WTC11 (cell line): Measurements from ENCODE around the gene ECI1. TPM values are rescaled to one million over a fixed set of nuclear protein-coding genes. Genes with fewer than 3 reads are reported as not detected.

Source experiments
- ATAC-seq: fragments of 200-7000 bp; cut with Tn5 transposase; 2 replicates; pipeline ENCODE4 v1.10.0; 2021; ENCODE audit warnings: mild to moderate bottlenecking, moderate library complexity
- CTCF ChIA-PET: fragments of 300-600 bp; sonication (Branson Sonifier 250); formaldehyde crosslinking; loops from one replicate; lab custom pipeline; 2021; ENCODE audit warnings: antibody characterized with exemption; lab: Charles Lee
- POLR2A ChIA-PET: fragments of 350-600 bp; sonication (Branson Sonifier 250); formaldehyde crosslinking; loops from one replicate; lab custom pipeline; 2021; ENCODE audit warnings: antibody characterized with exemption; lab: Charles Lee
- DNase-seq: peaks from one replicate; pipeline ENCODE4 v3.0.0; 2021; ENCODE audit warnings: low spot score
- H3K27ac Mint-ChIP-seq: 2 replicates; pipeline ENCODE4 v1.8.0; 2021; ENCODE audit warnings: mixed read lengths
- H3K27me3 Mint-ChIP-seq: 2 replicates; pipeline ENCODE4 v1.8.0; 2021; ENCODE audit warnings: low read depth, mild to moderate bottlenecking, moderate library complexity, mixed read lengths
- H3K36me3 Mint-ChIP-seq: 2 replicates; pipeline ENCODE4 v1.8.0; 2021; ENCODE audit warnings: mixed read lengths
- H3K4me1 Mint-ChIP-seq: 2 replicates; pipeline ENCODE4 v1.8.0; 2022; ENCODE audit warnings: mixed read lengths
- H3K4me3 Mint-ChIP-seq: 2 replicates; pipeline ENCODE4 v1.8.0; 2021; ENCODE audit warnings: mild to moderate bottlenecking, moderate library complexity, mixed read lengths
- H3K9me3 Mint-ChIP-seq: 2 replicates; pipeline ENCODE4 v1.8.0; 2021; ENCODE audit warnings: mixed read lengths
- CREM ChIP-seq: sonication (generic); formaldehyde crosslinking; IDR thresholded peaks from 2 replicates; pipeline ENCODE4 v1.8.1; 2022; ENCODE audit warnings: mild to moderate bottlenecking, missing genetic modification reagents, moderate library complexity
- ELF4 ChIP-seq: sonication (generic); formaldehyde crosslinking; IDR thresholded peaks from 2 replicates; pipeline ENCODE4 v1.8.1; 2022; ENCODE audit warnings: low read depth, mild to moderate bottlenecking, moderate library complexity, missing genetic modification reagents
- ESRRA ChIP-seq: sonication (generic); formaldehyde crosslinking; IDR thresholded peaks from 2 replicates; pipeline ENCODE4 v1.8.1; 2022; ENCODE audit warnings: mild to moderate bottlenecking, missing genetic modification reagents, borderline replicate concordance
- NFATC4 ChIP-seq: fragments of 250-450 bp; sonication (Bioruptor Pico); IDR thresholded peaks from 2 replicates; pipeline ENCODE4 v1.9.0; 2021; ENCODE audit warnings: mild to moderate bottlenecking
- NR2C2 ChIP-seq: sonication (generic); formaldehyde crosslinking; IDR thresholded peaks from 2 replicates; pipeline ENCODE4 v1.8.0; 2022; ENCODE audit warnings: mild to moderate bottlenecking, missing genetic modification reagents
- NR3C1 ChIP-seq: sonication (generic); formaldehyde crosslinking; conservative IDR thresholded peaks from 2 replicates; pipeline ENCODE4 v1.8.1; 2023; ENCODE audit warnings: low read depth, mild to moderate bottlenecking, missing genetic modification reagents
- RELA ChIP-seq: sonication (generic); formaldehyde crosslinking; IDR thresholded peaks from 2 replicates; pipeline ENCODE4 v1.8.1; 2022; ENCODE audit warnings: missing genetic modification reagents, mild to moderate bottlenecking, borderline replicate concordance
- RORB ChIP-seq: fragments of 250-450 bp; sonication (Bioruptor Pico); IDR thresholded peaks from 2 replicates; pipeline ENCODE4 v1.9.0; 2021; ENCODE audit warnings: mild to moderate bottlenecking
- TEAD1 ChIP-seq: sonication (generic); formaldehyde crosslinking; IDR thresholded peaks from 2 replicates; pipeline ENCODE4 v1.8.0; 2022; ENCODE audit warnings: mild to moderate bottlenecking, missing genetic modification reagents
- TEAD4 ChIP-seq: sonication (generic); formaldehyde crosslinking; IDR thresholded peaks from 2 replicates; pipeline ENCODE4 v1.8.0; 2022; ENCODE audit warnings: mild to moderate bottlenecking, missing genetic modification reagents
- TP53 ChIP-seq: sonication (generic); formaldehyde crosslinking; IDR thresholded peaks from 2 replicates; pipeline ENCODE4 v1.8.1; 2023; ENCODE audit warnings: mild to moderate bottlenecking, missing genetic modification reagents
- ZNF219 ChIP-seq: sonication (generic); formaldehyde crosslinking; IDR thresholded peaks from 2 replicates; pipeline ENCODE4 v1.8.0; 2023; ENCODE audit warnings: missing genetic modification reagents, mild to moderate bottlenecking, borderline replicate concordance
- ZNF416 ChIP-seq: fragments of 250-450 bp; sonication (Bioruptor Pico); IDR thresholded peaks from 2 replicates; pipeline ENCODE4 v1.9.0; 2021; ENCODE audit warnings: mild to moderate bottlenecking, inconsistent platforms
- ZNF671 ChIP-seq: fragments of 250-450 bp; sonication (Bioruptor Pico); IDR thresholded peaks from 2 replicates; pipeline ENCODE4 v1.8.0; 2021; ENCODE audit warnings: mild to moderate bottlenecking
- total RNA-seq: library from RNA; stranded (reverse); gene quantifications from 3 replicates; pipeline ENCODE4 v1.2.3, GENCODE V29; 2021
- TF ChIP-seq, protein P1 (sequence below): sonication (generic); formaldehyde crosslinking; IDR thresholded peaks from 2 replicates; pipeline ENCODE4 v1.8.0; 2022; ENCODE audit warnings: mild to moderate bottlenecking, missing genetic modification reagents
- TF ChIP-seq, protein P2 (sequence below): fragments of 250-450 bp; sonication (Bioruptor Pico); IDR thresholded peaks from 2 replicates; pipeline ENCODE4 v1.9.0; 2021; ENCODE audit warnings: mild to moderate bottlenecking, borderline replicate concordance
- TF ChIP-seq, protein P3 (sequence below): sonication (generic); formaldehyde crosslinking; IDR thresholded peaks from 2 replicates; pipeline ENCODE4 v1.8.0; 2022; ENCODE audit warnings: mild to moderate bottlenecking, missing genetic modification reagents

Gene ECI1
- total RNA-seq, 1 experiment from 2014 or later = 100 TPM

DNA sequence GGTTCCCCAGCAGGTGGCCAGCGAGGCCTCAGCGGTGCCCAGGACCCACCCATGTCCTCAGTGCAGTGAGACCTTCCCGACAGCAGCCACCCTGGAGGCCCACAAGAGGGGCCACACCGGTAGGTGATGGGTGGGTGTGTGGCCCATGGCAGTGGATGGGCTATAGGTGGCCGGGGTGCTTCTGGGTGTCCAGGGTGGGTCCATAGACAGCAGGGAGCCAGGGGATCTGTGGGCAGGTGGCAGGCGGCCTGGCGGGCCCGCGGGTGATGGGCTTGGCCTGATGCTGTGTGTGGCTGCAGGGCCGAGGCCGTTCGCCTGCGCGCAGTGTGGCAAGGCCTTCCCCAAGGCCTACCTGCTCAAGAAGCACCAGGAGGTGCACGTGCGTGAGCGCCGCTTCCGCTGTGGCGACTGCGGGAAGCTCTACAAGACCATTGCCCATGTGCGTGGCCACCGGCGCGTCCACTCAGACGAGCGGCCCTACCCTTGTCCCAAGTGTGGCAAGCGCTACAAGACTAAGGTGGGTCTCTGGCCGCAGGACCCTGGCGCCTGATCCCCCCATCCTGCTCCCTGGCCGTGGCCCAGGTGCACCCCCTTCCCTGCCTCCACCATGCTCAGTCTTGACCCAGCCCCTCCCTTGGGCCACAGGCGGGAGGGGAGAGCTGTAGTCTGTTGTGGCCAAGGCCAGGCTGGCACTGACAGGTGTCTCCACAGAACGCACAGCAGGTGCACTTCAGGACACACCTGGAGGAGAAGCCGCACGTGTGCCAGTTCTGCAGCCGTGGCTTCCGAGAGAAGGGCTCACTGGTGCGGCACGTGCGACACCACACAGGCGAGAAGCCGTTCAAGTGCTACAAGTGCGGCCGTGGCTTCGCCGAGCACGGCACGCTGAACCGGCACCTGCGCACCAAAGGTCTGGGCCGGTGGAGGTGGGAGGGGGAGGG is 17.2 kb downstream of the ECI1 start:
- no peak for ATAC-seq
- Mint-ChIP-seq H3K4me1 (no peaks in the 10 kb centered on the region), H3K36me3 (peaks cover 3% of the 10 kb centered on the region; the same call in 1 of the 2 replicates), H3K9me3 (no peaks in the 10 kb centered on the region), H3K27ac (no peak overlapping the region), H3K4me3 (no peak overlapping the region), H3K27me3 (peaks cover 16% of the 10 kb centered on the region)
- ChIA-PET CTCF (no interaction called here), POLR2A (interaction anchor here (0.6 kb wide), 1 partner anchor 1559 kb away, joined by 3 read pairs; no protein-coding TSS in a partner anchor)
- DNase-seq = no peak
- TF ChIP-seq ESRRA (CRISPR knock-in tag) (no peak), NR2C2 (CRISPR knock-in tag) (no peak), ZNF671 (CRISPR knock-in tag) (no peak)
- TF ChIP-seq, protein P1, sequence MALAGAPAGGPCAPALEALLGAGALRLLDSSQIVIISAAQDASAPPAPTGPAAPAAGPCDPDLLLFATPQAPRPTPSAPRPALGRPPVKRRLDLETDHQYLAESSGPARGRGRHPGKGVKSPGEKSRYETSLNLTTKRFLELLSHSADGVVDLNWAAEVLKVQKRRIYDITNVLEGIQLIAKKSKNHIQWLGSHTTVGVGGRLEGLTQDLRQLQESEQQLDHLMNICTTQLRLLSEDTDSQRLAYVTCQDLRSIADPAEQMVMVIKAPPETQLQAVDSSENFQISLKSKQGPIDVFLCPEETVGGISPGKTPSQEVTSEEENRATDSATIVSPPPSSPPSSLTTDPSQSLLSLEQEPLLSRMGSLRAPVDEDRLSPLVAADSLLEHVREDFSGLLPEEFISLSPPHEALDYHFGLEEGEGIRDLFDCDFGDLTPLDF (CRISPR knock-in tag) = no peak
- TF ChIP-seq, protein P2, sequence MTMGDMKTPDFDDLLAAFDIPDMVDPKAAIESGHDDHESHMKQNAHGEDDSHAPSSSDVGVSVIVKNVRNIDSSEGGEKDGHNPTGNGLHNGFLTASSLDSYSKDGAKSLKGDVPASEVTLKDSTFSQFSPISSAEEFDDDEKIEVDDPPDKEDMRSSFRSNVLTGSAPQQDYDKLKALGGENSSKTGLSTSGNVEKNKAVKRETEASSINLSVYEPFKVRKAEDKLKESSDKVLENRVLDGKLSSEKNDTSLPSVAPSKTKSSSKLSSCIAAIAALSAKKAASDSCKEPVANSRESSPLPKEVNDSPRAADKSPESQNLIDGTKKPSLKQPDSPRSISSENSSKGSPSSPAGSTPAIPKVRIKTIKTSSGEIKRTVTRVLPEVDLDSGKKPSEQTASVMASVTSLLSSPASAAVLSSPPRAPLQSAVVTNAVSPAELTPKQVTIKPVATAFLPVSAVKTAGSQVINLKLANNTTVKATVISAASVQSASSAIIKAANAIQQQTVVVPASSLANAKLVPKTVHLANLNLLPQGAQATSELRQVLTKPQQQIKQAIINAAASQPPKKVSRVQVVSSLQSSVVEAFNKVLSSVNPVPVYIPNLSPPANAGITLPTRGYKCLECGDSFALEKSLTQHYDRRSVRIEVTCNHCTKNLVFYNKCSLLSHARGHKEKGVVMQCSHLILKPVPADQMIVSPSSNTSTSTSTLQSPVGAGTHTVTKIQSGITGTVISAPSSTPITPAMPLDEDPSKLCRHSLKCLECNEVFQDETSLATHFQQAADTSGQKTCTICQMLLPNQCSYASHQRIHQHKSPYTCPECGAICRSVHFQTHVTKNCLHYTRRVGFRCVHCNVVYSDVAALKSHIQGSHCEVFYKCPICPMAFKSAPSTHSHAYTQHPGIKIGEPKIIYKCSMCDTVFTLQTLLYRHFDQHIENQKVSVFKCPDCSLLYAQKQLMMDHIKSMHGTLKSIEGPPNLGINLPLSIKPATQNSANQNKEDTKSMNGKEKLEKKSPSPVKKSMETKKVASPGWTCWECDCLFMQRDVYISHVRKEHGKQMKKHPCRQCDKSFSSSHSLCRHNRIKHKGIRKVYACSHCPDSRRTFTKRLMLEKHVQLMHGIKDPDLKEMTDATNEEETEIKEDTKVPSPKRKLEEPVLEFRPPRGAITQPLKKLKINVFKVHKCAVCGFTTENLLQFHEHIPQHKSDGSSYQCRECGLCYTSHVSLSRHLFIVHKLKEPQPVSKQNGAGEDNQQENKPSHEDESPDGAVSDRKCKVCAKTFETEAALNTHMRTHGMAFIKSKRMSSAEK = no peak

DNA sequence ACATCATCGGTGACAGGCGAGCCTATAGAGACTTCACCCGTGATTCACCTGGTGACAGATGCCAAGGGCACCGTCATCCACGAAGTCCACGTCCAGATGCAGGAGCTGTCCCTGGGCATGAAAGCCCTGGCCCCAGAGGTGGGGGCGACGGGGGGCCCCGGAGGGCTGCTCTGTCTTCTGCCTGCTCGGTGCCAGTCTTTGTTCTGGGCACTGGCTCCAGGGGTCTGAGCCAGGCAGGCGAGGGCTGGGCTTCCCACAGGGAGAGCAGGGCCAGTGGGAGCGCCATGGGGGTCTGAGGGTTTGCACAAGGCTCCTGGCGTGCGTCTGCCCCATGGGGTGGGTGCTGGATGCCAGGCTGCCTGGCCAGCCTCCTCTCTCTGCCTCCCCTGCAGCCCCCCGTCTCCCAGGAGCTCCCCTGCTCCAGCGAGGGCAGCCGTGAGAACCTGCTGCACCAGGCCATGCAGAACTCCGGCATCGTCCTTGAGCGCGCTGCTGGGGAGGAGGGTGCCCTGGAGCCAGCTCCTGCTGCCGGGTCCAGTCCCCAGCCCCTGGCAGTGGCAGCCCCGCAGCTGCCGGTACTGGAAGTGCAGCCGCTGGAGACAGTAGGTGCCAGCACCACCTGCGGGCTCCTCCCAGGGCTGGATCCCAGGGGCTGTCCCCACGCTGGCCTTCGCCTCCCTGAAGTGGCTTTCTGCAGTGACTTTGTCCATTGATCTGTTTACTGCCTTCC is 18.2 kb downstream of the ECI1 start:
- H3K4me3 Mint-ChIP-seq = no peak overlapping the region
- peaks cover 3% of the 10 kb centered on the region; the same call in 1 of the 2 replicates for H3K36me3 Mint-ChIP-seq
- CTCF ChIA-PET = no interaction called here
- no peaks in the 10 kb centered on the region for H3K9me3 Mint-ChIP-seq
- peaks cover 16% of the 10 kb centered on the region for H3K27me3 Mint-ChIP-seq
- ATAC-seq (no peak), DNase-seq (no peak)
- H3K27ac Mint-ChIP-seq = no peak overlapping the region
- TF ChIP-seq, protein P3, sequence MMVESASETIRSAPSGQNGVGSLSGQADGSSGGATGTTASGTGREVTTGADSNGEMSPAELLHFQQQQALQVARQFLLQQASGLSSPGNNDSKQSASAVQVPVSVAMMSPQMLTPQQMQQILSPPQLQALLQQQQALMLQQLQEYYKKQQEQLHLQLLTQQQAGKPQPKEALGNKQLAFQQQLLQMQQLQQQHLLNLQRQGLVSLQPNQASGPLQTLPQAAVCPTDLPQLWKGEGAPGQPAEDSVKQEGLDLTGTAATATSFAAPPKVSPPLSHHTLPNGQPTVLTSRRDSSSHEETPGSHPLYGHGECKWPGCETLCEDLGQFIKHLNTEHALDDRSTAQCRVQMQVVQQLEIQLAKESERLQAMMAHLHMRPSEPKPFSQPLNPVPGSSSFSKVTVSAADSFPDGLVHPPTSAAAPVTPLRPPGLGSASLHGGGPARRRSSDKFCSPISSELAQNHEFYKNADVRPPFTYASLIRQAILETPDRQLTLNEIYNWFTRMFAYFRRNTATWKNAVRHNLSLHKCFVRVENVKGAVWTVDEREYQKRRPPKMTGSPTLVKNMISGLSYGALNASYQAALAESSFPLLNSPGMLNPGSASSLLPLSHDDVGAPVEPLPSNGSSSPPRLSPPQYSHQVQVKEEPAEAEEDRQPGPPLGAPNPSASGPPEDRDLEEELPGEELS (CRISPR knock-in tag) = no peak
- TF ChIP-seq TEAD1 (CRISPR knock-in tag) (no peak), CREM (CRISPR knock-in tag) (no peak), NR3C1 (CRISPR knock-in tag) (no peak)
- TF ChIP-seq, all 79 proteins: peak for 0
- POLR2A ChIA-PET = no interaction called here
- H3K4me1 Mint-ChIP-seq = no peaks in the 10 kb centered on the region

DNA sequence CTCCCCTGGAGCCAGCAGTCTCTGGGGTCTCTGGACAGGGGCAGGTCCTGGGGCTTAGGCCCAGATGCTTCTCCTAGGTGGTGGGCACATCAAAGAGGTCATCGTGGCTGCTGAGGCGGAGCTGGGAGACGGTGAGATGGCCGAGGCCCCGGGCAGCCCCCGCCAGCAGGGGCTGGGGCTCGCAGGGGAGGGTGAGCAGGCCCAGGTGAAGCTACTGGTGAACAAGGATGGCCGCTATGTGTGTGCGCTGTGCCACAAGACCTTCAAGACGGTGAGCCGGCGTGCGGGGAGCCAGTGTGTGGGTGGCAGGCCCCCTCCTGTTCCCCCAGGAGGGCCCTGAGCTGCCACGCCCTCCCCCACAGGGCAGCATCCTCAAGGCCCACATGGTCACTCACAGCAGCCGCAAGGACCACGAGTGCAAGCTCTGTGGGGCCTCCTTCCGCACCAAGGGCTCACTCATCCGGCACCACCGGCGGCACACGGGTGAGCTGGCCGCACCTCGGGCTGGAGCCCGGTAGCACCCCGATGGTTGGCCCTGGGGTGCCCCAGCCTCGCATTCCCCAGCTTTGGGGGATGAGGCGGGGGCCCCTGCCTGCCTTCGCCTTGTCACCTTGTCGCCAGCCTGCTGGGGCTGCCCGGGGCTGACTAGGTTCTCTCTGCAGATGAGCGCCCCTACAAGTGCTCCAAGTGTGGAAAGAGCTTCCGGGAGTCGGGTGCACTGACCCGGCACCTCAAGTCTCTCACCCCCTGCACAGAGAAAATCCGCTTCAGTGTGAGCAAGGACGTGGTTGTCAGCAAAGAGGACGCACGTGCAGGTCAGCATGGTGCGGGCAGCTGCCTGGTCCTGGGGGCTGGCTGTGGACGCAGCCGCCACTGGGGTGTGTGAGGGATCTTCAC is 19.0 kb downstream of the ECI1 start:
- POLR2A ChIA-PET = no interaction called here
- no peak for TF ChIP-seq TEAD4 (CRISPR knock-in tag)
- no peak for TF ChIP-seq RORB (CRISPR knock-in tag)
- TF ChIP-seq TP53 = no peak
- no peak for TF ChIP-seq NFATC4 (CRISPR knock-in tag)
- TF ChIP-seq, protein P1 (CRISPR knock-in tag) = no peak
- TF ChIP-seq TEAD1 (CRISPR knock-in tag) = no peak
- TF ChIP-seq ELF4 = no peak
- TF ChIP-seq ZNF219 (CRISPR knock-in tag) = no peak
- TF ChIP-seq ZNF416 (CRISPR knock-in tag) = no peak
- no peak for TF ChIP-seq RELA (CRISPR knock-in tag)

More for the DNA sequence above, 19.0 kb downstream of the ECI1 start:
- H3K36me3 Mint-ChIP-seq = peaks cover 3% of the 10 kb centered on the region; the same call in 1 of the 2 replicates
- ATAC-seq (no peak), DNase-seq (no peak)
- H3K9me3 Mint-ChIP-seq = no peaks in the 10 kb centered on the region
- H3K4me3 Mint-ChIP-seq = no peak overlapping the region
- H3K27ac Mint-ChIP-seq = no peak overlapping the region
- no peaks in the 10 kb centered on the region for H3K4me1 Mint-ChIP-seq
- peaks cover 12% of the 10 kb centered on the region for H3K27me3 Mint-ChIP-seq
- CTCF ChIA-PET = no interaction called here
